Neuronal stem cell (in vitro differentiated cells): ENCODE data around the gene MRGPRF.

Experiments
- DNase-seq: peaks from one replicate; pipeline ENCODE4 v3.0.0-alpha.2; 2013; ENCODE audit warnings: low spot score
- H2AFZ ChIP-seq: one replicate; pipeline ENCODE4 v1.6.1; 2013; ENCODE audit warnings: mild to moderate bottlenecking, low read length, inconsistent platforms
- H2AK5ac ChIP-seq: 2 replicates; pipeline ENCODE4 v1.6.1; 2013; ENCODE audit warnings: low read depth, mild to moderate bottlenecking, inconsistent platforms, low read length, moderate library complexity, mixed read lengths
- H2BK120ac ChIP-seq: 2 replicates; pipeline ENCODE4 v1.6.1; 2013; ENCODE audit warnings: low read depth, mild to moderate bottlenecking, inconsistent platforms, low read length, moderate library complexity, mixed read lengths
- H2BK12ac ChIP-seq: one replicate; pipeline ENCODE4 v1.6.1; 2013; ENCODE audit warnings: low read length, inconsistent platforms
- H2BK15ac ChIP-seq: 2 replicates; pipeline ENCODE4 v1.6.1; 2013; ENCODE audit warnings: mild to moderate bottlenecking, low read length, inconsistent platforms, mixed read lengths
- H2BK5ac ChIP-seq: one replicate; pipeline ENCODE4 v1.6.1; 2013; ENCODE audit warnings: inconsistent platforms, mild to moderate bottlenecking, low read length, moderate library complexity
- H3K14ac ChIP-seq: one replicate; pipeline ENCODE4 v1.6.1; 2013; ENCODE audit warnings: low read length, inconsistent platforms
- H3K18ac ChIP-seq: 2 replicates; pipeline ENCODE4 v1.6.1; 2013; ENCODE audit warnings: low read length, inconsistent platforms
- H3K23ac ChIP-seq: 2 replicates; pipeline ENCODE4 v1.6.1; 2013; ENCODE audit warnings: low read depth, mild to moderate bottlenecking, mixed read lengths, low read length, inconsistent platforms; ENCODE audit not compliant: poor library complexity
- H3K27ac ChIP-seq: replicated peaks from 3 replicates; pipeline ENCODE4 v1.5.1; 2013; ENCODE audit warnings: low read length, inconsistent platforms
- H3K27me3 ChIP-seq, 3 experiments: 2 replicates each; pipeline ENCODE4 v1.6.1; 2013; ENCODE audit warnings: low read length in 3 of 3, mild to moderate bottlenecking in 2 of 3, inconsistent platforms in 1 of 3, low read depth in 1 of 3, mixed read lengths in 1 of 3, moderate library complexity in 1 of 3; ENCODE audit not compliant: control insufficient read depth in 3 of 3, insufficient read depth in 3 of 3
- H3K36me3 ChIP-seq, 2 donors: replicated peaks in 1 of 2; 2 replicates each; pipeline ENCODE4 v1.6.1; 2013; ENCODE audit warnings: low read length in 2 of 2; ENCODE audit not compliant: control insufficient read depth in 2 of 2, insufficient read depth in 2 of 2
- H3K4ac ChIP-seq: 2 replicates; pipeline ENCODE4 v1.6.1; 2013; ENCODE audit warnings: inconsistent platforms, mild to moderate bottlenecking, low read length, moderate library complexity
- H3K4me1 ChIP-seq, 2 donors: 1 replicate in 1 of 2; 2 replicates in 1 of 2; pipeline ENCODE4 v1.6.1; 2013; ENCODE audit warnings: low read length in 2 of 2, low read depth in 1 of 2; ENCODE audit not compliant: control insufficient read depth in 2 of 2, insufficient read depth in 1 of 2
- H3K4me2 ChIP-seq: one replicate; pipeline ENCODE4 v1.6.1; 2013; ENCODE audit warnings: mild to moderate bottlenecking, low read length, inconsistent platforms; ENCODE audit not compliant: insufficient read depth, poor library complexity, severe bottlenecking
- H3K4me3 ChIP-seq, 2 donors: 2 replicates each; pipeline ENCODE4 v1.5.1; 2013; ENCODE audit warnings: low read length in 2 of 2, mild to moderate bottlenecking in 2 of 2, inconsistent platforms in 1 of 2, moderate library complexity in 1 of 2
- H3K79me1 ChIP-seq: one replicate; pipeline ENCODE4 v1.6.1; 2013; ENCODE audit warnings: low read depth, mild to moderate bottlenecking, inconsistent platforms, low read length, moderate library complexity
- H3K9ac ChIP-seq: one replicate; pipeline ENCODE4 v1.6.1; 2013; ENCODE audit warnings: mild to moderate bottlenecking, low read depth, low read length, inconsistent platforms; ENCODE audit not compliant: poor library complexity
- H3K9me3 ChIP-seq, 2 donors: replicated peaks in 1 of 2; 2 replicates each; pipeline versions ENCODE3 to v1.6.1; 2013; ENCODE audit warnings: low read length in 2 of 2, mild to moderate bottlenecking in 2 of 2, inconsistent platforms in 1 of 2, low read depth in 1 of 2, mixed read lengths in 1 of 2, moderate library complexity in 1 of 2; ENCODE audit not compliant: control insufficient read depth in 2 of 2, insufficient read depth in 1 of 2
- H4K8ac ChIP-seq: one replicate; pipeline ENCODE4 v1.6.1; 2013; ENCODE audit warnings: low read depth, mild to moderate bottlenecking, inconsistent platforms, low read length, moderate library complexity
- H4K91ac ChIP-seq: one replicate; pipeline ENCODE4 v1.6.1; 2013; ENCODE audit warnings: low read length, low read depth, mild to moderate bottlenecking, inconsistent platforms; ENCODE audit not compliant: poor library complexity
- WGBS, 2 donors: extraction: QIAGEN DNeasy Blood & Tissue Kit; methylation state at CpG; one replicate each; pipeline ENCODE4 v1.1.7; 2013; ENCODE audit warnings: missing lambda C conversion rate in 2 of 2, mixed read lengths in 1 of 2; ENCODE audit not compliant: insufficient read length in 2 of 2, insufficient replicate concordance in 1 of 2; ENCODE audit errors: extremely low coverage in 2 of 2; 5-methylcytosine and 5-hydroxymethylcytosine counted together

Gene MRGPRF

DNA sequence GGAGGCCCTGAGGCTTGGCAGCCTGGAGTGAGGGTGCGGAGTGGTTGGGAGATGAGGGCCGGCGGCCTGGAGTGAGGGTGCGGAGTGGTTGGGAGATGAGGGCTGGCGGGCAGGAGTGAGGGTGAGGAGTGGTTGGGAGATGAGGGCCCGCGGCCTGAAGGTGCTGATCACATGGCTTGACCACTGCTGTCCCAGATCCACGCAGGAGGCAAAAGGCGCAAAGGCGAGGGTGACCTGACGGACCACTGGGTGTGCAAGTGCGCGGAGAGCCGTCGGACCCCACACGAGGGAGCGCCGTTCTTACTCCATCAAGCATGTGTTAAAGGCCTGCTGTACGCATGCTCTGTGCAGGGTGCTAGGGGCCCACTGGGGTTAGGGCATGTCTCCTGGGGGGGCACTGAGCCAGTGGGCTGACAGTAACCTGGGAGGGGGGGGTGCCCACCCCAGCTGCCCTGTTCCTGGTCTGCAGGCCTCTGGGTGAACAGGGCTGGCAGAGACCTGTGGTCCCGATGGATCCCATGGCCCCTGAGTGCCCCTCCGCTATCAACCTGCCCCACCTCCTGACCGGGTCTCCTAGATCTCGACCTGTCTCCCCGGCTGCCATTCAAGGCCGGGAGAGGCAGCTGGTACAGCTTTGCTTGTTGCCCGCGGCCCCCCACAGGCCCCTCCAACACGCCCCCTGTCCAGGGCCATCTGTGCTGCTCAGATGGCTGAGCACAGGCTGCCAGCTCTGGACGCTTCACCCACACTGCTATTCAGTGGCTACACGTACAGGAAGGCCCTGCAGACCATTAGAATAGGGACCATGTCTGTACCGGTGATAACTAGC, 53.4 kb downstream of the MRGPRF start:
- Histone ChIP-seq H3K79me1 (no peaks in the 10 kb centered on the region), H4K8ac (no peak overlapping the region), H3K4ac (peak overlapping the region; percentile 30), H3K23ac (peak overlapping the region; percentile 34), H3K36me3 (no peaks in the 10 kb centered on the region), H2AK5ac (peak overlapping the region; percentile 84), H2AFZ (peak overlapping the region; percentile 29), H3K4me3 (no peak overlapping the region), H4K91ac (no peak overlapping the region), H2BK5ac (peak overlapping the region; percentile 47), H2BK15ac (no peak overlapping the region), H3K9me3 (peaks cover 0 to 12% of the 10 kb centered on the region in 2 donors), H3K14ac (peak overlapping the region; percentile 72), H2BK12ac (peak overlapping the region; percentile 60), H3K27ac (no peak overlapping the region), H2BK120ac (no peak overlapping the region), H3K27me3 (no peaks in the 10 kb centered on the region), H3K18ac (peak overlapping the region; percentile 90), H3K4me1 (peaks cover 2 to 4% of the 10 kb centered on the region in 2 donors), H3K4me2 (no peak overlapping the region), H3K9ac (peak overlapping the region; percentile 15)
- no peak for DNase-seq
- WGBS, 2 donors: no CpG with 5 or more reads among the region's 31 CpGs

DNA sequence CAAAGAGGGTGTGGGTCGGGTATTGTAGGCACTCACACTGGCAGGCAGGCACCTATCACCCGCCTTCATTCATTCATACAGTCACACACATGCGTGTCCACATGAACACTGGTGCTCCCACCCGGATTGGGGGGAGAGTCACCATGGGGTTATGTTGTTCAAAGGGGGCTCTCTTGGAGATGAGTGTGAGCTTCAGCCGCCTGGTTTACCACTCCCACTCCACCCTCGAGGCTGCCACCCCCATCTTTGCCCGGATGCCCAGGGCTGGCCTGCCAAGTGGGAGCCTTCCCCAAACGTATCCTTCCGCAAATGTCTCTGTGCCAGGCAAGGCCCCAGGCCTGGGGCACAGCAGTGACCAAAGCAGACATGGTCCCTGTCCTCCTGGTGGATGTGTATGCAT, 54.8 kb downstream of the MRGPRF start:
- Histone ChIP-seq H3K4me3 (peak overlapping the region in 1 of 2 donors; percentile 36), H3K4ac (no peak overlapping the region), H3K9ac (no peak overlapping the region), H2AFZ (no peak overlapping the region), H2BK5ac (no peak overlapping the region), H4K8ac (no peak overlapping the region), H2BK15ac (no peak overlapping the region), H2AK5ac (no peak overlapping the region), H3K27ac (no peak overlapping the region), H3K27me3 (no peaks in the 10 kb centered on the region), H4K91ac (no peak overlapping the region), H3K18ac (no peak overlapping the region), H3K4me2 (no peak overlapping the region), H2BK12ac (no peak overlapping the region), H3K36me3 (no peaks in the 10 kb centered on the region), H3K23ac (no peak overlapping the region), H3K79me1 (no peaks in the 10 kb centered on the region), H3K9me3 (peaks cover 0 to 5% of the 10 kb centered on the region in 2 donors), H2BK120ac (no peak overlapping the region), H3K14ac (no peak overlapping the region), H3K4me1 (peaks cover 2 to 4% of the 10 kb centered on the region in 2 donors)
- WGBS, 2 donors: no CpG with 5 or more reads among the region's 9 CpGs
- no peak for DNase-seq

DNA sequence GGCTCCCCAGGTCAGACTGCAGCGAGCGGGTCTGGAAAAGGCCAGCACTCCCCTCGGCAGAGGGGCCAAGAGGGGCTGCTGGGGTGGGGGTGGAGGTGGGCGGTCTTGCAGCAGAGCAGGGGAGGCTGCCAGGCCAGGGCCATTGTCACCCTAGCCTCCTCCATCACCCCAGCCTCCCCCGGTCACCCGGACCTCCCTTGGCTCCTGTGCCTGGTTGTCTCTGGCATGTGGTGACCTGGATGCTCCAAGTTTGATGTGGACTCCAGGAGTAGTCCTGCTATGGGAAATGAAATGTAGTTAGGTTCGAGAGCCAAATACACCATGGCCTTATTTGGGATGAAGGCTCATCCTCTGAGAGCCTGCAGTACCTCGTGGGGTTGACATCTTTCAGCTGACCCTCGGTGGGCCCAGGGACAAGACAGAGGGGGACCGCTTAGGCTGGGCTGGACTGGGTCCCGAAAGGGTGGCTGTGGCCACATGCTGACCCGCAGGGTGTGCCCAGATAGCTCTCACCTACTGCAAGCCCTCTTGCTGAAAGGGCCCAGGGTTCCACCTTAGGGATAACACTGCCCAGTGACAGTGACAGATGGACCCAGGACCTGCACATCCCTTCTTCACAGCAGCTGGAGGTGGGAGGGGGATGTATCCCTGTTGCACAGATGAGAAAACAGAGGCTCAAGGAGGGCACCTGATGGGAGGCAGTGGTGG, 56.3 kb downstream of the MRGPRF start:
- Histone ChIP-seq H3K23ac (peak overlapping the region; percentile 55), H3K4me3 (no peak overlapping the region), H2BK5ac (peak overlapping the region; percentile 48), H3K4me1 (peaks cover 2 to 4% of the 10 kb centered on the region in 2 donors), H3K4ac (no peak overlapping the region), H2AFZ (peak overlapping the region; percentile 69), H2BK12ac (peak overlapping the region; percentile 66), H3K36me3 (no peaks in the 10 kb centered on the region), H2BK120ac (no peak overlapping the region), H4K8ac (no peak overlapping the region), H2AK5ac (peak overlapping the region; percentile 88), H3K27ac (no peak overlapping the region), H3K9ac (no peak overlapping the region), H4K91ac (no peak overlapping the region), H3K14ac (peak overlapping the region; percentile 17), H3K27me3 (no peaks in the 10 kb centered on the region), H3K4me2 (no peak overlapping the region), H3K79me1 (no peaks in the 10 kb centered on the region), H3K9me3 (no peaks in the 10 kb centered on the region), H2BK15ac (peak overlapping the region; percentile 75), H3K18ac (peak overlapping the region; percentile 66)
- WGBS, 2 donors: no CpG with 5 or more reads among the region's 12 CpGs
- DNase-seq: no peak

DNA sequence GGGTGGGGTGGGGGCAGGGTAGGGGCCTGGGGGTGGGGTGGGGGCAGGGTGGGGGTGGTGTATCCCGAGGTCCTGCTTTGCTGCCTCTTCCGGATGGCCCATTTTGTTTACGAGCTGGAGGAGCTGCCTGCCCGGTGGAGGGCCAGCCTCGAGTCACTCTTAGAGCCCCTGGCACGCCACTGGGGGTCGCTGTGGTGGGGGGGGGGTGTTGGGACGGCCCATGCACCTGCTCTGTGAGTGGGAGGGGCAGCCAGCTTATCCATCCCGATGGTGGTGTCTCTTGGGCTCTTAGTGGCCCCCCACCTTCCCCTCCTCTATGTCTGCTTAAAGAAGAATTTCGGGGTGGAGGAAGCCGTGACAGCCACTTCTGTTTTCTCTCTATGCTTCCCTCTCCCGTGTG, 56.9 kb downstream of the MRGPRF start:
- no peak overlapping the region for H2BK120ac ChIP-seq
- no peak overlapping the region for H3K9ac ChIP-seq
- peak overlapping the region; percentile 69 for H2AFZ ChIP-seq
- no peak overlapping the region for H4K8ac ChIP-seq
- no peak overlapping the region for H3K27ac ChIP-seq
- H3K79me1 ChIP-seq: no peaks in the 10 kb centered on the region
- no peak overlapping the region for H3K4ac ChIP-seq
- no peaks in the 10 kb centered on the region for H3K36me3 ChIP-seq
- H2BK5ac ChIP-seq: no peak overlapping the region
- peak overlapping the region; percentile 58 for H2BK15ac ChIP-seq
- DNase-seq: no peak
- H3K14ac ChIP-seq: peak overlapping the region; percentile 17
- H3K4me1 ChIP-seq: peaks cover 5% of the 10 kb centered on the region in 2 donors
- H3K4me3 ChIP-seq: no peak overlapping the region
- H2AK5ac ChIP-seq: peak overlapping the region; percentile 88
- no CpG with 5 or more reads among the region's 12 CpGs for WGBS, 2 donors
- H3K27me3 ChIP-seq: no peaks in the 10 kb centered on the region
- peak overlapping the region; percentile 18 for H3K4me2 ChIP-seq
- peak overlapping the region; percentile 71 for H3K18ac ChIP-seq
- no peak overlapping the region for H3K23ac ChIP-seq
- H3K9me3 ChIP-seq: no peaks in the 10 kb centered on the region
- no peak overlapping the region for H4K91ac ChIP-seq
- no peak overlapping the region for H2BK12ac ChIP-seq
